ENCODE measurements around the gene WNT5B. TPM values are rescaled to one million over a fixed set of nuclear protein-coding genes. Genes with fewer than 3 reads are reported as not detected.
A peak's percentile ranks its signal among the peaks of the same experiment; 100 is the strongest.

Gene WNT5B
- total and polyA plus RNA-seq, 9 of the 15 experiments (the other 6 are each of a cell fraction or from before 2014, with no cell fraction given): 0.42 to 16.8 (median 5.4) TPM

DNA sequence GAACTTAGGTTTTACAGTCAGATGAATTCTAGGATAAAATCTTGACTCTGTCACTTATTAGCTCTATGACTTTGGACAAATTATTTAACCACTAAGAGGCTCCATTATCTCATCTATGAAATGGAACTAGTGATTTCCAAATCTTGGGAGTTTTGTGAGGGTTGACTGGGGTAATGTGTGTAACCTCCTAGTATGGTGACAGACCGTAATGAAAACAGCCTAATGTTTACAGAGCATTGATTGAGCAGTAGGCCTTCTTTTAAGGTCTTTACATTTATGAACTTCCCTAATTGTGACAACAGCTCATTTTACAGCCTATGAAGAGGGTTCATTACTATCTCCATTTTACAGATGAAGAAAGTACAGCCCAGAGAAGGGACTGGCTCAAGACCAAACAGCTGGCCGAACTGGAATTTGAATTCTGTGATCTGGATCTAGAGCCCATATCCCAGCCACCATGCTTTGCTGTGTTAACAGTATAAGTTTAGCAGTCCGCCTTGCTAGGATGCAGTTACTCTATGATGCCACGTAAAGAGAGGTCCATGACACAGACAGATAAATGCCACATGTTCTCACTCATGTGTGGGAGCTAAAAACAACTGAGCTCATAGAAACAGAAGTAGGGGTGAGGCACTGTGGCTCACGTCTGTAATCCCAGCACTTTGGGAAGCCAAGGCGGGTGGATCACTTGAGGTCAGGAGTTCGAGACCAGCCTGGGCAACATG, 25.6 kb upstream of the WNT5B start (continued):
- TF ChIP-seq ZNF589 (CRISPR knock-in tag; IDR thresholded peaks at IDR 0.05; ENCODE audit: low read depth): no peak
- no peak for TF ChIP-seq ZNF77 (CRISPR knock-in tag; IDR thresholded peaks at IDR 0.05)
- no peak for TF ChIP-seq CHCHD3 (CRISPR knock-in tag; IDR thresholded peaks at IDR 0.05)
- peak; percentile 8 for TF ChIP-seq RBM25 (IDR thresholded peaks at IDR 0.05; ENCODE audit: low read depth, low read length, severe bottlenecking)

DNA sequence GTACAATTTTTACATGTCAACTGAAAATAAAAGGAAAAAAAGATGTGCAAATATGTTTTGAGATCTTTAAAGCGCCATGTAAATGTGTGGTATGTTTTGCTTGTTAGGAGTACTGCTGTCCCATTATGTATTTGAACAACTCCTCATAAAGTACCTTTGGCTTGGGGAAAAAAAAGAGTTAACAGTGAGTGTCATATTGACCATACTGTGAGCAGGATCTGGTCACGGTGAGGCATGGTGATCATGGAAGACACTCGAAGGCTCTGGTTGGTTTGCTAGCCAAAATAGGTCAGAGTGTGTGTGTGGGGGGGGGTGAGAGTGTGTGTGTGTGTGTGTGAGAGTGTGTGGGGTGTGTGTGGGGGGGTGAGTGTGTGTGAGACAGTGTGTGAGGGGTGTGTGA, 24.6 kb upstream of the WNT5B start:
- CTCF ChIA-PET (ENCODE audit: low intra/inter-chr PET ratio): no interaction called here
- intact Hi-C loops (cut with micrococcal nuclease): loop anchor here (10.0 kb wide), 1 partner anchor 1030 kb away; no protein-coding TSS in a partner anchor
- TF ChIP-seq, protein P1, sequence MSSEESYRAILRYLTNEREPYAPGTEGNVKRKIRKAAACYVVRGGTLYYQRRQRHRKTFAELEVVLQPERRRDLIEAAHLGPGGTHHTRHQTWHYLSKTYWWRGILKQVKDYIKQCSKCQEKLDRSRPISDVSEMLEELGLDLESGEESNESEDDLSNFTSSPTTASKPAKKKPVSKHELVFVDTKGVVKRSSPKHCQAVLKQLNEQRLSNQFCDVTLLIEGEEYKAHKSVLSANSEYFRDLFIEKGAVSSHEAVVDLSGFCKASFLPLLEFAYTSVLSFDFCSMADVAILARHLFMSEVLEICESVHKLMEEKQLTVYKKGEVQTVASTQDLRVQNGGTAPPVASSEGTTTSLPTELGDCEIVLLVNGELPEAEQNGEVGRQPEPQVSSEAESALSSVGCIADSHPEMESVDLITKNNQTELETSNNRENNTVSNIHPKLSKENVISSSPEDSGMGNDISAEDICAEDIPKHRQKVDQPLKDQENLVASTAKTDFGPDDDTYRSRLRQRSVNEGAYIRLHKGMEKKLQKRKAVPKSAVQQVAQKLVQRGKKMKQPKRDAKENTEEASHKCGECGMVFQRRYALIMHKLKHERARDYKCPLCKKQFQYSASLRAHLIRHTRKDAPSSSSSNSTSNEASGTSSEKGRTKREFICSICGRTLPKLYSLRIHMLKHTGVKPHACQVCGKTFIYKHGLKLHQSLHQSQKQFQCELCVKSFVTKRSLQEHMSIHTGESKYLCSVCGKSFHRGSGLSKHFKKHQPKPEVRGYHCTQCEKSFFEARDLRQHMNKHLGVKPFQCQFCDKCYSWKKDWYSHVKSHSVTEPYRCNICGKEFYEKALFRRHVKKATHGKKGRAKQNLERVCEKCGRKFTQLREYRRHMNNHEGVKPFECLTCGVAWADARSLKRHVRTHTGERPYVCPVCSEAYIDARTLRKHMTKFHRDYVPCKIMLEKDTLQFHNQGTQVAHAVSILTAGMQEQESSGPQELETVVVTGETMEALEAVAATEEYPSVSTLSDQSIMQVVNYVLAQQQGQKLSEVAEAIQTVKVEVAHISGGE (CRISPR knock-in tag; IDR thresholded peaks at IDR 0.05): no peak
- TF ChIP-seq, protein P2, sequence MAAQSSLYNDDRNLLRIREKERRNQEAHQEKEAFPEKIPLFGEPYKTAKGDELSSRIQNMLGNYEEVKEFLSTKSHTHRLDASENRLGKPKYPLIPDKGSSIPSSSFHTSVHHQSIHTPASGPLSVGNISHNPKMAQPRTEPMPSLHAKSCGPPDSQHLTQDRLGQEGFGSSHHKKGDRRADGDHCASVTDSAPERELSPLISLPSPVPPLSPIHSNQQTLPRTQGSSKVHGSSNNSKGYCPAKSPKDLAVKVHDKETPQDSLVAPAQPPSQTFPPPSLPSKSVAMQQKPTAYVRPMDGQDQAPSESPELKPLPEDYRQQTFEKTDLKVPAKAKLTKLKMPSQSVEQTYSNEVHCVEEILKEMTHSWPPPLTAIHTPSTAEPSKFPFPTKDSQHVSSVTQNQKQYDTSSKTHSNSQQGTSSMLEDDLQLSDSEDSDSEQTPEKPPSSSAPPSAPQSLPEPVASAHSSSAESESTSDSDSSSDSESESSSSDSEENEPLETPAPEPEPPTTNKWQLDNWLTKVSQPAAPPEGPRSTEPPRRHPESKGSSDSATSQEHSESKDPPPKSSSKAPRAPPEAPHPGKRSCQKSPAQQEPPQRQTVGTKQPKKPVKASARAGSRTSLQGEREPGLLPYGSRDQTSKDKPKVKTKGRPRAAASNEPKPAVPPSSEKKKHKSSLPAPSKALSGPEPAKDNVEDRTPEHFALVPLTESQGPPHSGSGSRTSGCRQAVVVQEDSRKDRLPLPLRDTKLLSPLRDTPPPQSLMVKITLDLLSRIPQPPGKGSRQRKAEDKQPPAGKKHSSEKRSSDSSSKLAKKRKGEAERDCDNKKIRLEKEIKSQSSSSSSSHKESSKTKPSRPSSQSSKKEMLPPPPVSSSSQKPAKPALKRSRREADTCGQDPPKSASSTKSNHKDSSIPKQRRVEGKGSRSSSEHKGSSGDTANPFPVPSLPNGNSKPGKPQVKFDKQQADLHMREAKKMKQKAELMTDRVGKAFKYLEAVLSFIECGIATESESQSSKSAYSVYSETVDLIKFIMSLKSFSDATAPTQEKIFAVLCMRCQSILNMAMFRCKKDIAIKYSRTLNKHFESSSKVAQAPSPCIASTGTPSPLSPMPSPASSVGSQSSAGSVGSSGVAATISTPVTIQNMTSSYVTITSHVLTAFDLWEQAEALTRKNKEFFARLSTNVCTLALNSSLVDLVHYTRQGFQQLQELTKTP (IDR thresholded peaks at IDR 0.05; ENCODE audit: low read depth in 1 of 2, partially characterized antibody in 2 of 2): no peak
- TF ChIP-seq, protein P3, sequence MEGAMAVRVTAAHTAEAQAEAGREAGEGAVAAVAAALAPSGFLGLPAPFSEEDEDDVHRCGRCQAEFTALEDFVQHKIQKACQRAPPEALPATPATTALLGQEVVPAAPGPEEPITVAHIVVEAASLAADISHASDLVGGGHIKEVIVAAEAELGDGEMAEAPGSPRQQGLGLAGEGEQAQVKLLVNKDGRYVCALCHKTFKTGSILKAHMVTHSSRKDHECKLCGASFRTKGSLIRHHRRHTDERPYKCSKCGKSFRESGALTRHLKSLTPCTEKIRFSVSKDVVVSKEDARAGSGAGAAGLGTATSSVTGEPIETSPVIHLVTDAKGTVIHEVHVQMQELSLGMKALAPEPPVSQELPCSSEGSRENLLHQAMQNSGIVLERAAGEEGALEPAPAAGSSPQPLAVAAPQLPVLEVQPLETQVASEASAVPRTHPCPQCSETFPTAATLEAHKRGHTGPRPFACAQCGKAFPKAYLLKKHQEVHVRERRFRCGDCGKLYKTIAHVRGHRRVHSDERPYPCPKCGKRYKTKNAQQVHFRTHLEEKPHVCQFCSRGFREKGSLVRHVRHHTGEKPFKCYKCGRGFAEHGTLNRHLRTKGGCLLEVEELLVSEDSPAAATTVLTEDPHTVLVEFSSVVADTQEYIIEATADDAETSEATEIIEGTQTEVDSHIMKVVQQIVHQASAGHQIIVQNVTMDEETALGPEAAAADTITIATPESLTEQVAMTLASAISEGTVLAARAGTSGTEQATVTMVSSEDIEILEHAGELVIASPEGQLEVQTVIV (CRISPR knock-in tag; IDR thresholded peaks at IDR 0.05; ENCODE audit: borderline replicate concordance): no peak

More for the DNA sequence above, 24.6 kb upstream of the WNT5B start:
- H3K4me2 ChIP-seq (ENCODE audit: insufficient read depth, low read length): no peak overlapping the region
- no peak overlapping the region for H3K9ac ChIP-seq (ENCODE audit: insufficient read depth in 1 of 2, low read depth in 2 of 2, low read length in 2 of 2)
- 47% methylated on average over 3 of the region's 3 CpGs for WGBS (ENCODE audit: insufficient coverage, low coverage, missing lambda C conversion rate)
- H3K4me3 ChIP-seq: no peak overlapping the region
- no peak for DNase-seq (ENCODE audit: extremely low read depth in 1 of 4, low spot score in 3 of 4)
- H2AFZ ChIP-seq (ENCODE audit: low read depth, low read length): no peak overlapping the region
- no peaks in the 10 kb centered on the region for H3K9me1 ChIP-seq (ENCODE audit: control insufficient read depth, insufficient read depth, low read length)
- POLR2A ChIA-PET: interaction anchor here (0.5 to 2.2 kb wide), 2 partner anchors 349 to 486 kb away, joined by 3 to 5 read pairs; no protein-coding TSS in a partner anchor
- H3K79me2 ChIP-seq (ENCODE audit: control insufficient read depth, insufficient read depth, low read length): no peaks in the 10 kb centered on the region; the same call in 2 of the 3 replicates
- peak overlapping the region; percentile 39; the same call in 1 of the 3 replicates for H3K27ac ChIP-seq (ENCODE audit: extremely low read depth, low read depth, low read length)
- in situ Hi-C loops (cut with MboI): no loop called here
- no peak for ATAC-seq
- H3K36me3 ChIP-seq (ENCODE audit: control insufficient read depth, insufficient read depth, low read length): no peaks in the 10 kb centered on the region
- peak; percentile 65 for FAIRE-seq
- H3K9me3 ChIP-seq (replicated peaks; ENCODE audit: control insufficient read depth, insufficient read depth, low read depth, low read length): no peaks in the 10 kb centered on the region
- no peaks in the 10 kb centered on the region for H3K27me3 ChIP-seq (ENCODE audit: control insufficient read depth in 2 of 2, insufficient read depth in 2 of 2, low read length in 2 of 2)
- no TSS peak for BruUV-seq (replicated peaks)
- peaks cover 30 to 32% of the 10 kb centered on the region in 2 experiments; a peak in 4 of 5 replicates for H3K4me1 ChIP-seq (replicated peaks in 1 of 2; ENCODE audit: control insufficient read depth in 2 of 2, insufficient read depth in 2 of 2, low read length in 2 of 2)
- no peaks in the 10 kb centered on the region for H4K20me1 ChIP-seq (replicated peaks; ENCODE audit: control insufficient read depth, insufficient read depth, low read length)

All from K562 (cell line).